HG03097 (cell line): ENCODE results near the gene ZNF556.

ENCODE experiments used
- ATAC-seq: cut with Tn5 transposase; IDR thresholded peaks from one replicate; pipeline ENCODE4 v1.9.1; 2021; ENCODE audit not compliant: unreplicated experiment, low FRiP score

The ZNF556 gene

GRCh38 chr19:2867025-2867991 is at the start of gene ZNF556:
TSS of gene ZNF556 (plus strand) at chr19:2867335. CDS start at chr19:2867422, 87 bp downstream.
- ATAC-seq, result no peak

GRCh38 chr19:2819540-2820111 is 47.5 kb upstream of the ZNF556 start, which contains the start of gene ZNF554:
TSS of gene ZNF554 (plus strand) at chr19:2819868. CDS start at chr19:2820072, 204 bp downstream.
- peak; percentile 89 for ATAC-seq

GRCh38 chr19:2820112-2820702 is 46.9 kb upstream of the ZNF556 start:
- peak; percentile 31 for ATAC-seq

GRCh38 chr19:2822846-2823245 is 44.3 kb upstream of the ZNF556 start:
- no peak for ATAC-seq

GRCh38 chr19:2823646-2824045 is 43.5 kb upstream of the ZNF556 start:
- no peak for ATAC-seq

GRCh38 chr19:2824129-2824528 is 43.0 kb upstream of the ZNF556 start:
- no peak for ATAC-seq

GRCh38 chr19:2827022-2827421 is 40.1 kb upstream of the ZNF556 start:
- no peak for ATAC-seq

- no peak for ATAC-seq
These were observed 39.2 kb upstream of the ZNF556 start for GRCh38 chr19:2827840-2828489.

- no peak for ATAC-seq
These were observed 32.8 kb upstream of the ZNF556 start for GRCh38 chr19:2834294-2834871.

- no peak for ATAC-seq
These were observed 29.7 kb upstream of the ZNF556 start for GRCh38 chr19:2837430-2837829.

- peak; percentile 92 for ATAC-seq
These were observed 26.0 kb upstream of the ZNF556 start, which contains the start of gene ZNF555 for GRCh38 chr19:2840794-2841791. TSS of gene ZNF555 (plus strand) at chr19:2841475. CDS start at chr19:2841573, 98 bp downstream.

GRCh38 chr19:2841855-2842574 is 25.1 kb upstream of the ZNF556 start:
- no peak for ATAC-seq

- ATAC-seq, result no peak
These were observed 22.0 kb upstream of the ZNF556 start for GRCh38 chr19:2845107-2845506.

GRCh38 chr19:2846180-2846894 is 20.8 kb upstream of the ZNF556 start:
- ATAC-seq, result no peak

GRCh38 chr19:2847507-2847906 is 19.6 kb upstream of the ZNF556 start:
- no peak for ATAC-seq

- ATAC-seq, result no peak
These were observed 18.5 kb upstream of the ZNF556 start for GRCh38 chr19:2848616-2849015.

GRCh38 chr19:2850256-2850925 is 16.7 kb upstream of the ZNF556 start:
- ATAC-seq, result no peak
